ENCODE data around the gene ANO4. TPM values are rescaled to one million over a fixed set of nuclear protein-coding genes. Genes with fewer than 3 reads are reported as not detected.

ANO4 gene
- total RNA-seq, 1 experiment from 2014 or later: not detected

- DNase-seq (ENCODE audit: extremely low read depth, low read depth): no peak
Measured at GRCh38 chr12:100936661-100937060, 142.1 kb downstream of the ANO4 start.

GRCh38 chr12:100940503-100940902, 145.9 kb downstream of the ANO4 start:
- DNase-seq (ENCODE audit: extremely low read depth, low read depth): no peak

GRCh38 chr12:100942984-100943749, 148.6 kb downstream of the ANO4 start:
- no peak for DNase-seq (ENCODE audit: extremely low read depth, low read depth)

GRCh38 chr12:100951756-100952155, 157.2 kb downstream of the ANO4 start:
- DNase-seq (ENCODE audit: extremely low read depth, low read depth): no peak

- no peak for DNase-seq (ENCODE audit: extremely low read depth, low read depth)
Measured at GRCh38 chr12:100953217-100953616, 158.6 kb downstream of the ANO4 start.

GRCh38 chr12:100953677-100954076, 159.1 kb downstream of the ANO4 start:
- DNase-seq (ENCODE audit: extremely low read depth, low read depth): no peak

- DNase-seq (ENCODE audit: extremely low read depth, low read depth): no peak
Measured at GRCh38 chr12:100954118-100954517, 159.5 kb downstream of the ANO4 start.

- DNase-seq (ENCODE audit: extremely low read depth, low read depth): no peak
Measured at GRCh38 chr12:100955139-100955538, 160.6 kb downstream of the ANO4 start.

- DNase-seq (ENCODE audit: extremely low read depth, low read depth): no peak
Measured at GRCh38 chr12:100956311-100956852, 161.8 kb downstream of the ANO4 start.

- DNase-seq (ENCODE audit: extremely low read depth, low read depth): no peak
Measured at GRCh38 chr12:100959481-100959880, 164.9 kb downstream of the ANO4 start.

DNA sequence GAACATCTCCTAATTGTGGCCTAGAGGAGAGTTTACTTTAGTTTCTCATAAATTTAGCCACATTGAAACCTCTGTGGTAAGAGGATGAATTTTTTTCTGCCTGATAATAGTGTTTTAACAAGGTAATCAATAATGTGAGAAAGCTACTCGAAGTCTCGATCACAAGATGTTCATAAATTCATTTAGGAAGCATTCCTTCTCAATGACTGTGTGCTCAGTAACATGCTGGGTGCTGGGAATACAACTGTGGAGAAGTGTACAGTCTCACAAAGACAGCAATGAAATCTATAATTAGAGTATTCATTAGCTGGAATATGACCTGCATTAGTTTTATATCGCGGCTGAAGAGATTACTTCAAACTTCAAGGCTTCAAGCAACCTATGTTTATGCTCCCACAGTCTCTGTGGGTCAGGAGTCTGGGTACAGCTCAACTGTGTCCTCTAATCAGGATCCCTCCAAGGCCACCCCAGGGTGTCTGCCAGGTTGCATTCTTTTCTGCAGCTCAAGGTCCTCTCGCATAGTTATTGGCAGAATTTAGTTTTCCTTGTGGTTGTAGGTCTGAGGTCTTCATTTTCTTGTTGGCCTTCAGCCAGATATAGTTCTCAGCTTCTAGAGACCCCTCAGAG, 167.6 kb downstream of the ANO4 start:
- DNase-seq (ENCODE audit: extremely low read depth, low read depth): no peak

- DNase-seq (ENCODE audit: extremely low read depth, low read depth): no peak
Measured at GRCh38 chr12:100963381-100963780, 168.8 kb downstream of the ANO4 start.

DNA sequence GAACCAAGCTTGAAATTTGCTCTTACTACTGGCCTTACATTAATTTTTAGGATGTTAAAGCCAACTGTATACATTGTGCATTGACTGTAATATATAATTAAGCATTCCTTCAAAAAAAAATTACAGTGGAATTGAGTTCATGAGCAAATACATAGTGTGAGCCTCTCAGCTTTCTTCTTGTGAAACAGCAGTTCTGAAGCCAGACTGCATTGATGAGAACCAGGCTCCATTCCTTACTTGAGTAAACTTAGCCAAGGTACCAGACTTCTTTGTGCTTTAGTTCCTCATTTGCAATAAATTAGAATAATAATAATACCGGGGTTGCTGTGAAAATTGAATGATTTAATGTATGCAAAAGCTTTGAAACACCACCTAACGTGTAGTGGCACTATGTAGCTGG, 169.5 kb downstream of the ANO4 start:
- no peak for DNase-seq (ENCODE audit: extremely low read depth, low read depth)

GRCh38 chr12:100967189-100967588, 172.6 kb downstream of the ANO4 start:
- no peak for DNase-seq (ENCODE audit: extremely low read depth, low read depth)

GRCh38 chr12:100970894-100971293, 176.3 kb downstream of the ANO4 start:
- DNase-seq (ENCODE audit: extremely low read depth, low read depth): no peak

DNA sequence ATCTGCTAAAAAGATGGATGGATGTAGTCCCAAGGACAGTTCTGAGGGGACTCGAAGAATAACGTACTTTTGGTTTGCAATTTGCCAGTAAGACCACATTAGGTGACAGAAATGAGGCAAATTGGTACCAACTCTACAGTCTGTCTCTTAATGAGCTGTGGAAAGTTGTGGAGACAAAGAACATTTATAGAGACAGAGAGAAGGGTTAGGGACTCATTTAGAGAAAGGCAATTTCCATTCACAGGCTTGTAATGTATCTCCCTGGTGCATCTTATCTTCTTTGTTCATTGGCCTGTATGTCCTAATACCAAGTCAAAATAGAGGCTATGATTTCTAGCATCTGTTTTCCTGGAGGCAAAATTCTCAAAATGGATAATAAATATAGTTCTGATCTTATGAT, 177.5 kb downstream of the ANO4 start:
- no peak for DNase-seq (ENCODE audit: extremely low read depth, low read depth)

GRCh38 chr12:100974341-100974740, 179.8 kb downstream of the ANO4 start:
- DNase-seq (ENCODE audit: extremely low read depth, low read depth): no peak

GRCh38 chr12:100974747-100975146, 180.2 kb downstream of the ANO4 start:
- DNase-seq (ENCODE audit: extremely low read depth, low read depth): no peak

- no peak for DNase-seq (ENCODE audit: extremely low read depth, low read depth)
Measured at GRCh38 chr12:100976735-100977134, 182.2 kb downstream of the ANO4 start.

DNA sequence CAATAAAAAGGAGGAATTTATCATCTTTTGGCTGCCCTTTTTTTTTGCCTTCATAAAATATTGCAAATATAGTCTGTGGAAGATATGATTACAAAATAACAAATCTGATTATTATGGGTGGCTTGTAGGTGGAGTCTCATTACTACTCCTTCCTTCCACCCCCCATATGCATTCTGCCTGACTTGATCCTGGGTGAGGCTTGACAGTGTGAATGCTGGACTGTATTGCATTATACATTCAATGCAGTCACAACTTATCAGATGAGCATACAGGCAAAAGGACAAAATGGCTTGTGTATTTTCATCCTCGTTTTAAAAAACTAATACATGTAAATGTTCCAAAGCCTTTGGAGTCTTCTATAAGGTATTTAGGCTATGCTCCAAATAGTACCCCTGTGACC, 186.3 kb downstream of the ANO4 start:
- DNase-seq (ENCODE audit: extremely low read depth, low read depth): no peak

- DNase-seq (ENCODE audit: extremely low read depth, low read depth): no peak
Measured at GRCh38 chr12:100982511-100983183, 188.1 kb downstream of the ANO4 start.

GRCh38 chr12:100984796-100985195, 190.2 kb downstream of the ANO4 start:
- no peak for DNase-seq (ENCODE audit: extremely low read depth, low read depth)
